Upper lobe of left lung (tissue), 4 donors: Measurements from ENCODE around the gene HS3ST3B1.

Source experiments
- CTCF ChIP-seq, 6 experiments: fragments of 450-650 bp in 4 of 6; fragments of 200-600 bp in 2 of 6; sonication (generic) in 2 of 6; IDR thresholded peaks; one replicate each; pipeline ENCODE4 v1.5.1; 2016 to 2019; ENCODE audit warnings: antibody characterized with exemption in 6 of 6
- EP300 ChIP-seq, 4 donors: sonication (generic); formaldehyde crosslinking; IDR thresholded peaks; one replicate each; pipeline ENCODE4 v1.5.1; 2017; ENCODE audit warnings: antibody characterized with exemption in 4 of 4, control low read depth in 2 of 4
- POLR2A ChIP-seq, 4 donors: fragments of 450-650 bp; IDR thresholded peaks; one replicate each; pipeline ENCODE4 v1.5.1; 2016 to 2017; ENCODE audit warnings: antibody characterized with exemption in 4 of 4, mild to moderate bottlenecking in 2 of 4
- POLR2AphosphoS5 ChIP-seq, 2 donors: sonication (generic); formaldehyde crosslinking; IDR thresholded peaks; one replicate each; pipeline ENCODE4 v1.5.1; 2017; ENCODE audit warnings: antibody characterized with exemption in 2 of 2

- no peak for TF ChIP-seq POLR2AphosphoS5 (IDR thresholded peaks at IDR 0.05)
- peak in 4 of 6 experiments; percentile 16 to 50 (median 36) for TF ChIP-seq CTCF (IDR thresholded peaks at IDR 0.05)
- TF ChIP-seq EP300 (IDR thresholded peaks at IDR 0.05) = no peak
- no peak for TF ChIP-seq POLR2A (IDR thresholded peaks at IDR 0.05)
These were observed 3.6 kb upstream of the HS3ST3B1 start for GRCh38 chr17:14297161-14297851.
